HG02973 (cell line): Measurements from ENCODE around the gene WWOX.

Source experiments
- ATAC-seq: cut with Tn5 transposase; IDR thresholded peaks from one replicate; pipeline ENCODE4 v1.9.1; 2021; ENCODE audit warnings: moderate library complexity; ENCODE audit not compliant: unreplicated experiment

The WWOX gene

DNA sequence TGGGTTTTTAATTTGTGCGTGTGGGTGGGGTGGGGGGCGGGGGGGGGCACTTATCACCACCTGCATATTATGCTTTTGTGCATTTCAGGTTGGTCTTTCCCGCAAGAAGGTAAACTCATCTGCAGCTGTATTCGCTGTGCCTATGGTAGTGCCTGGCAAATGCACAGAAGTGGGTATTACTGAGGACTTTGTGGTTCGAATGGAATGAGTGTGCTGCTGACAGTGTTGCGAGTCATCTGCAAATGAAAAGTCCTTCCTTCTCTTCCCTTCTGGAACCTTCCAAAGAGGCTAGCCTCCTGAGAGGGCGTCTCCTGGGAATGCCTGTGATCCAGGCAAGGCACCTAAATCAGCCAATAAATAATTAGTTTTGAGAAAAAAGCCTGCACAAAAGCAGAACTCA is 968.1 kb downstream of the WWOX start:
- ATAC-seq: no peak

DNA sequence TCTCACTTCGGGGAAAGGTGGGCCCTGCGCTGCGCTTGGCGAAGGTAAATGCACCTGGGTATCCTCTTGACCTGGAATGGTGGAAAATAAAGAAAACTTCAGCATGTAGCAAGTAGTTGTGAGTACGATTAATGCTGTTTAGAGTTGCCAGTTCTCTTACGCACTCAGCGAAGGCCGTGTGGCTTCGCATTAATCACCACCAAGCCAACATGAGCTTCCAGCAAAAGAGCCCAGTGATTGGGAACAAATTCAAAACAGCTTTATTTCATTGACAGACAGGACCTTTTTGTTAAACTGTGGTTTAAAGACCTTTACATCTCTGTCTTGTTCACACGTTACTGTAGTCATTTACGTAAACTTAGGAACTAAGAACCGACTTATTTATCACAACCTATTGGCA is 969.7 kb downstream of the WWOX start:
- no peak for ATAC-seq

DNA sequence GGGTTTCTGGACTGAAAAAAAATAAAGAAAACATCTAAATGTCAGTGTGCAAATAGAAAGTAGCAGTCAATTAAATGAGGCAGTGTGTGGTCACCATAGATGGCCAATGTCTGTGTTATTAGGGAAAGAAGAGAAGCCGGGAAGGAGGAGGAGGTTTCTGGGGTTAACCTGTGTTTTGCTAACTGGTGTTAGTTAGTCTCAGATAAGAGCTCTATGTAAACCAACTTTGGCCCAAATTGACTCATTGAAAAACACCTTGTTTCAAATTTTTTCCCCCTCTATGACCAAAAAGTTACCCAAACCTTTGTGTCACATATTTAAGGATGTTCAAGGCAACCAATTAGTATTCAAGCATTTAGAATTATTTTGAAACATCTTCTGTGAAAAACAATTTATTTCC is 970.2 kb downstream of the WWOX start:
- ATAC-seq: no peak

DNA sequence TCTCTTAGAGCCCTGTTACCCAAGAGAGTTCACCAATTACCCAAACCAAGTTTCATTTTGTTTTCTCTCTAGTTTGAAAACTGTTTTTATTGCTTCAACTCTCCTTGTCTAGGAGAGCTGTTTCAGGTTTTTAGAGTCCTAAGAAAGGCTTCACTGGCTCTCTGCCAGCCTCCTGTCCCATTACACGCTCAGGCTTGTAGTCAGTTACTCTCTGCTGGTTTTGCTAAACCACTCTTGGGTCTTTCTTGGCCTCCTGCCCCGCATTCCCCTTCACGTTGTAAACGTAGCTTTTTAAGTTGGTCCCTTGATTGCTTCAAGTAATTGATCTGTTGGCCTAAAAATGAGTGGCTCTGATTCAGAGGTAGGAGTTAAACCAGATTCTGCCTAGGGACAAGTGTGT is 972.0 kb downstream of the WWOX start:
- ATAC-seq: no peak

DNA sequence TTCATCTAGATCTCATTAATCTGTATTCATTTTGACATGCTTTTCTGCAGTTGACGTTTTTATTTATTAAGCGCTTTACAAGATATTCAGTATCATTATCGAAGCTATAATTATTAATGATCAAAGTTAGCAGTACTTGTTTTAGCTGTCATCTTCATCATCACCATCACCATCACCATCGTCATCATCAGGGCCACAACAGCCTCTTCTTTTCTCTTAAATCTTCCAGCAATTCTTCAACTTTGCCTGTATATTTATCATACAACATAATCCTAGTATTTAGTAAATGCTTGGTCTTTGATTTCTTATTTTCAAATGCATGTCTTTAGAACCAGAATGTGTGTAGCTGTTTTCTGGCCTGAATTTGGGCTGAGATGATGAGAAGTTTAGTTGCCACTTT is 973.1 kb downstream of the WWOX start:
- ATAC-seq: no peak

DNA sequence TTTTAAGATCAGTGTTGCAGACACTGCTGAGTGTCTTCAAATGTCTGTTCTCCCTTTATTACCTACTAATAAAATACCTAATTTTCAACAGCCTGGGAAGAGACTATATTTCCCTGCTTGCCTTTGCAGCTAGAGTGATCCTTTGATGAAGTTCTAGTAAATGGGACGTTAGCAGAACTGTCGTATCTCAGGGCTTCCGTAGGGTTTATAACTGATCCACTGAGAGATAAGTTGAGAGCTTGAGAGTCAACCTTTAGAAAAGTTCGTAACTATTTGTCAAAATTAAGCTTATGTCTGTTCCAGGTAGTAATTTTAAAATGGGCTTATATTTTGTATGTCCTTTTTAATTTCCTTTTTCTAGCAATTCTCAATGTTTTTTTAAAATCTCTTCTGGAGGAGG is 974.1 kb downstream of the WWOX start:
- no peak for ATAC-seq

DNA sequence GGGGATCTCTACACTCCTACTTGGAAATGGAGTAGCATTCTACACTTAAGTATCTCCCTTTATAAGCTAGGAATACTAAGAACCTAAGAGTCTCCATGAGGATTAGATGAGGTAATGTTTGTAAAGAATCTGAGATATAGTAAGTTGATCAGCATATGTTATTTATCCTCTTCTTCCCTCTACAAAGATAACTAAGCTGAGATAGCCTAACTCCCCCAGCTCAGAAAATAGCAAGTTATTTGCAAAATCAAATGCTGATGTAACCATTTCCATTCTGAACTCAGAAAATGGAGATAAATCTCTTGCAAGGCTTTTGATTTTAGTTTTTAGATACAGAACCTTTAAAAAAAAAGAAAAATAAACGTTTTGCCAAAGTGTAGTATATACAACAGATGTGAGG is 975.1 kb downstream of the WWOX start:
- no peak for ATAC-seq

DNA sequence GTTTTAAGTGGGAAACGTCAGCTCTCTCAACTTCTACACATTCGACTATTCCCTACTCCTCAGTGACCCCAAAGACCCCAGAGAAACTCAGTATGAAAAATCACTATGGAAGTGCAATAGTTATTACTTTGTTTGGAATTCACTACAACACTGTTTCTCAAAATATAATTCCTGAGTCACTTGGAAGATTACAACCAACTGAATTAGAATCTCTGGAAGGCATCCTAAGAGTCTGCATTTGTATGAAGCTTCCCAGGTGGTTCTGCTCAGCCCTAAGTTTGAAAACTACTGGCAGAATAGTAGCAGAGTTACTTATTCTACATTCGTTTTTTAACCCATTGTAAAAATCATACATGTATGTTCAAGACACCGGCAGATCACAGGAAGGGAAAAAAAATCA is 975.5 kb downstream of the WWOX start:
- no peak for ATAC-seq

DNA sequence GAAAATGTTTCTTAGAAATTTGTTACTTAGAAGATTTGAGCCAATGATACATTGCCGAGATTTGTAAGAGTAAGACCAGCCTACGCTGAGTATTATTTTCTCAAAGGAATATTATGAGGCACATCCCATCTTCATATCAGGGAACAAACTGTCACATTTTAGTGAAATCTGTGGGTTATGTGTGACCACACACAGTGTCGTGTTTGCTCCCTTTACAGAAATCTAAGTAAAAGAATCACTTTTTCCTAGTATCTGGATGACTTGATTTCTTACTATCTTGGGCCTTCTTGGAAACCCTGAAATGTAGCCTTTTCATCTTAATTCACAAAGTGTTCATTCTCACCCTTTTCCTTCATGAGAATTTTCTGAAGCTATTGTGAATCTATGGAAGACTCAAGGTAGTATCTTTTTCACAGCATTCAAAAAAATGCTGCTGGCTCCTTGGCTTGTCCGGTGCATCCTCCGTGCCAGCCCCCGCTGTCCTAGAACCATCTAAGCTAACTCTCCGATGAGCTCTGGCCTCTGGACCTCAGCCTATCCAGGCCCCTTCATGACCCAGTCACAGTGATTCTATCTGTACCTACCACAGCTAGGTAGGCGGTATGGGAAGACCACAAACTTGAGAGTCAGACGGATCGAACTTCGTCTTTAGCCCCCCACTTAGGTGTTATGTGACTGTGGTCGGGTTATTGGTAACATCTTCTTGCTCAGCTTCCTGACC is 976.8 kb downstream of the WWOX start:
- no peak for ATAC-seq

DNA sequence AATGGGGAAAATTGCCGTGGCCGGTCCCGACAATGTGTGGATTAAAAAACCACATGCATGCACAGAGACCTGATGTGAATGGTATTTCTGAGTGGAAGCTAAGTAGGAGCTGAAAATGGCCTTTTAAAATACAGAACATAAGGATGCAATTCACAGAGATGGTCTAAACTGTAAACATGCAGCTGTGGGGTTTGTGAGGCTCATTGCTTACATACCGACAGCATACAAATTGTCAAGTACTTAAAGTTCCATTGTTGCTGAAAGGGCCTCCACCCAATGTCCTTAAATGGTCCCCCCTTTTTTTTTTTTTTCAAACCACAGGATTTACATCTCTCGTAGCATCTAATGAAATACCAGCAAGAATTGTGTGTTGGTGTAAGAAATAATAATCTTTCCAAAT is 977.9 kb downstream of the WWOX start:
- no peak for ATAC-seq

DNA sequence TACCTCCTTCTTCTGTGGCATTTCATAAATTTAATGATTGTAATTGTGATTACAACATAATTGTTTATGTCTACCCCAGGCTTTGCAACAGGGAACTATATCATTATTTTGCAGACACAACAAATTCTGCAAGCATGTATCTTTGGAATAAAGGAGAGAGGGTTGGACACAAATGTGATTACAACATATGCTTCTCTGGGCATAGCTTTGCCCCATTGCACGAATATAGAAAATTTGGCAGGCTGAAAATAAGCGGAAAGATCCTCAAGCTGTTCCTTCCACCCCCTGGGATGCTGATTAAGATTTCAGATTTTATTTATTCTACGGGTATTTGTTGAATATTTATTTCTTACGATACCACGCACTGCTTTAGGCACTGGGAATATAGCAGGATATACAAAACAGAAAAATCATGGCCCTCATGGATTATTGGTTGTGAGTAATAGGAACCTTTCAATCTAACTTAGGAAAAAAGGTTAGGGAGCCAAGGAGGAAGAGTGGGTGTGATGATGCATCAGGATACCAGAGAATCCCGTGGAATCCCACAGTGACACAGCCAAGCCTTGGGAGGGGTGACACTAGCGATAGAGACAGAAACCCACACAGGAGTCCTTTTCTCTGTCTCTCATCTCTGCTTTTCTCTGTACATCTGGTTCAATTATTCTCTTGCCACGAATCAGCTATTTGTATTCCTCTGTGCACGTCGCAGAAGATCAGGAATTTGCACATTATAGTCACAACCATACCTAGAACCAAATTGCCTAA is 980.4 kb downstream of the WWOX start:
- no peak for ATAC-seq

DNA sequence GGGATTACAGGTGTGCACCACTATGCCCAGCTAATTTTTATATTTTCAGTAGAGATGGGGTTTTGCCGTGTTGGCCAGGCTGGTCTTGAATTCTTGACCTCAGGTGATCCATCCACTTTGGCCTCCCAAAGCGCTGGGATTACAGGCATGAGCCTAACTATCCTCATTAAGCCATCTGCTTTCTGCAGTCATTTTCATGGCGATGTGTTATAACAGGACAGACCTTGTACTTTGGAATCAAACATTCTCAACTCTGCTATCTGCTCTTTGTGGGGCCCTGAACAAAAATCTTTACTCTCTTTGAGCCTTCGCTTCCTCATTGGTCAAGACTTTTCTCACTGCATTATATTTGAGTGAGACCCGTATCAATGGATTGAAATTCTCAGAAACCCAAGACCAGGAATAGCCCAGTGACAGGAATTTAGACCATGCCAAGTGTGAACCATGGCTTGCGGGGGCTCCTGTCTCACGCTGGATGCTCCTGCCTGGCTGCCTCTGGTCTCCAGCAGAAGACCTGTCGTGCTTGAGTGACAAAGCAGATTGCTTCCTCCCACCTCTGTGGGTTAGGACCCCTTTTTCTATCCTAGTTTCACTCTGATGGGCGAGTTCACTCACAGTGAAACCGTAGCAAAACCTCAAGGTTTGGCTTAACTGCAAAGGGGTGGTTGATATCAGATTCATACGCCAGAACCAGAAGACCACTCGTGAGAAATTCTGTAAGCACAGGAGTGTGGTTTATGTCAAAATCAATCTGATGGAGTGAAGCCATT is 982.0 kb downstream of the WWOX start:
- ATAC-seq: no peak

DNA sequence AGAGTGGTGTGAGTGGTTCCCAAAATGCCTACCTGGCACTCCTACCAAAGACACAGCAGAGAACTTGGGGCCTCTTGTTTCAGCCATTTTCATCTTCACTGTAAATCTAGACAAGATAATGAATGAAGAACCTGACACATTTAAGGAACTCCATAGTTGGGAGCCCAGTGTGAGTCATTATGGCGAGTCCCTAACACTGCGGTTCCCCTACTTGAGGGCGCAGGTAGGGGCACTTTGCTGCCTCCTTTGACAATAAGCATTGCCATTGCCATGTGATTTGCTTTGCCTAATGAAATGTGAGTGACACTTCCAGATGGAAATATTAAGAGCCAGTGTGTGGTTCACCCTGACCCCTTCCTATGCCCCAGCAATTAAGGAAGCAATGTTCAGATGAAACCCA is 983.5 kb downstream of the WWOX start:
- ATAC-seq: no peak

DNA sequence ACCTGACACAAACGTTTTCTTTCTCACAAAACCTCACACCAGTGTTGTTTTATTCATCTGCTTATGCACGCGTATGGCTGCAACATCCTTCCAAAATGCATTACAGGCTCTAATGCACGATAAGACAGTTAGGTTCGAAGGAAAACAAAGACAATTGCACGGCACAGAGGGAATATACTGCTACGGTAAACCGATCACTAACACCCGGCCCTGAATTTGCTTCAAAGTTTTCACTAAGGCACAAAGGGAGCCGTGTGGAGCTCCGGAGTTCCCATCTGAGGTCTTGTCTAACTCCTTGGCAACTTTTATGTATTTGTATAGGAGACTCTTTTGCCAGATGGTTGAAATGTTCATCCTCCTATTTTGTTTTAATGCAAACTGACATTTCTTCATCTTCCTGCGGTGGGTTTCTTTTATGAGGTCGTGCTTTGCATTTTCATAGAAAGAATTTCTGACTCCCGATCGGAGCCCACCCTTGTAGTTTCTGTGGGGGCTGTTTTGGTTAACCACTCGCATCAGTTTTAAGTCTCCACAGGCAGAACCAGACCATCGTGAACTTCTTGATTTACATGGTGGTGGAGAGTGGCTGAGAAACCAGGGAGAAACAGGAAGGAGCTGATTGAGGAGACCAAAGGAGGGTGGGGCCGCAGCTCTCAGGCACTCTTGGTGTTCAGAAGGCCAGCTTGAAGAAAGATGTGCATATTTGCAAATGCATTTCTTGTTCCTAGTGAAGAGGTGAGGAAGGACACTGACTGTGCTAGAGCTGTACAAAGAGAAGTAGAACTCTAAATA is 984.2 kb downstream of the WWOX start:
- no peak for ATAC-seq

DNA sequence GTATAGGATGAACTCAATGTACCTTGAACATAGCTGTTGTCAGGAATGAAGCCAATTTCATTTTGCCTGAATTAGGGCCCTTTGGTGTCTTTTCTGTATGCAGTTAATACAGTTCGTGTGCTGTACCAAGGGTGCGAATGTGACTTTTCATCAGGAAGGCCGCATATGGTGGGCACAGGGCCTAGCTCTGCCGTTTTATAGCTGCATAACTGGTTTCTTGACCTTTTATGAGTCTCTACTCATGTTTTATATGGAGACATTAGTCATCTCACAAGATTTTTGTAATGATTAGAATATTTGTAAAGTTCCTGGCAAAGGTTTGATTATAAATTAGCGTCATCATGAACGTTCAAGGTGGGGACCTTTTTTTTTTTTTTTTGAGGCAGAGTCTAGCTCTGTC is 989.5 kb downstream of the WWOX start:
- no peak for ATAC-seq

DNA sequence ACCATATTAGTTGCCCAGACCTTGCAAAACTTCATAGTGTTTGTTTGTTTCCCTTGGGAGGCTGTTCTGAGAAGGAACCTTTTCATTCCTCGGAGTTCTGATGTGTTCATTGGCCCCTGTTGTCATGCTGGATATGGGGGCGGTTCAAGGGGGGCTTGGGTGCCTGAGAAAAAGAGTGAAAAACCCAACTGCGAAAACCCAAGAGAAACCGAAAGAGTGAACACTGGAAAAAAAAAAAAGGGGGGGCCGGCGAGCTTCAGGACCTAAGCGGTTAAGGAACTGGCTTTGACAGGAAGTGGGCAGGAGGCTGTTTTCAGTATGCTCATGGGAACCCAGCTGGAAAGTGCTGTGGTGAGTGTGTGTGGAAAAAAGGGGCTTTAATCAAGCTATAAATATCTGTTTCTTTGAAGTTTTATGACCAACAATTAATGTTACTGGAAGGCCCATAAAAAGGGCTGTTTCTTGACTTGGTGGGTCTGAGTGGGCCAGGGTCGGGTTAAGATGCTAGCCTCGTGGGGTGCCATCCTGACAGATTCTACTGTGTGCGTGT is 990.4 kb downstream of the WWOX start:
- ATAC-seq: no peak

DNA sequence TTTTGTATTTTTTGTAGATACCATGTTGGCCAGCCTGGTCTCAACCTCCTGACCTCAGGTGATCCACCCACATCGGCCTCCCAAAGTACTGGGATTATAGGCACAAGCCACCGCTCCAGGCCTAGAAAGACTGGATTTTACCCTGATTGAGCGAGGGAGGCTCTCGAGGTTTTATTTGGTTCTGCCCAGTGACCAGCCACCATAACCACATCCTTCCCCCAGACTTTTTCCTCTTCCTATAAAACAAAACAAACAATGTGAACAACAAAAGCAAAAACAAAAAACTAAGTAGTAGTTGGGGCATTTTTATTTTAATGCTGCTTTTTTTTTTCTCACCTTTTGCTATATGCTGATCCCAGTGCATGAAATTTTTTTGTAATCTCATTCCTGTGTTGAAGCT is 991.5 kb downstream of the WWOX start:
- ATAC-seq: no peak

DNA sequence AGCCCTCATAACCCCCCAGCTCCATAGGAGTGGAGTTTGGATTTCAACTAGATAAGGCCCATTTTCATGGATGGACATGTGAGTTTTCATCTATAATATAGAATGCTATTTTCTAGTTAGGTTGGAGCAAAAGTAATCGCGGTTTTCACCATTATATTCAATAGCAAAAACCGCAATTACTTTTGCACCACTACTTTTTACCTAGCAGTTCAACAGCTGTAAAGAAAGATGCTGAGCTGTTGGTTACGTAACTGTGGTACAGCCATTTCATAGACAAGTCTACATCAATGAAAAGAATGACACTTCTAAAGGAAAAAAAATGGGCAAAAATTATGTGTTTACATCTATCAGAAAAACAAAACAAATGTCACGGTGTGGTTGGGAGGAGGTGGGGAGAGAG is 993.4 kb downstream of the WWOX start:
- ATAC-seq: no peak

DNA sequence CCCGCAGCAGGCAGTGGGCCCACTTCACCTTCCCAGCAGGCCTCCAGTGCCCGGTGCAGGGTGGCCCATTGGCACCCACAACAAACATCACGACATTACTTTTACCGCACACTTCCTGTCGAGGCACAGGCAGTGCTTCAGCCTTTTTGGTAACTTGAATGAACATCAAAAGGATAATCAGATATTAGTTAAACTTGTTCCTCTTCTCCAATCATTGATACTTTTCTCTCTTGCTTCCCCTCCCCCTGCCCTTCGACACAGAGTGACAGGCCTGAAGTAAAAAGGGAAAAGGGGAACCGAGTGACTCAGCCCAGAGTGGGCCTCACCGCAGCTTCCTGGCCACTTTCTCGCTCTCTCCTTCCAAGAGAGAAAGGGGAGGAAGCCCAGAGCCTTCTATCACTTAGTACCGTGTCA is 994.1 kb downstream of the WWOX start:
- ATAC-seq: no peak

DNA sequence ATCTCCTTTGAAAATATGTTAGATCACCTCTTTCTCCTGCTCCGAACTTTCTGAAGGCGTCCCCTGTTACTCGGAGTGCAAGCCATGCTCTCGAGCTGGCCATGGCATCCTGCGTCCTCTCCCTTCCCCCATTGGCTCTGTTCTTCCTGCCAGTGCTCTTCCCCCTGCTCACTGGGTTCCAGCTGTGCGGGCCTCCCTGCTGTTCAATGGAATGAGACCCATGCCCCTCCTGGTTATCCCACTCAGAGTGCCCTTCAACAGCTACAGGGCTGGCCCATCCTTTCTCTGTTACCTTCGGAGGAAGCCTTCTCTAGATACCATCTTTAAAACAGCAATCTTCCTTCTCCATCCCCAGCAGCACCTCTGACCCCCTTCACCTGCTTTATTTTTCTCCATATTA is 996.8 kb downstream of the WWOX start:
- ATAC-seq: no peak

DNA sequence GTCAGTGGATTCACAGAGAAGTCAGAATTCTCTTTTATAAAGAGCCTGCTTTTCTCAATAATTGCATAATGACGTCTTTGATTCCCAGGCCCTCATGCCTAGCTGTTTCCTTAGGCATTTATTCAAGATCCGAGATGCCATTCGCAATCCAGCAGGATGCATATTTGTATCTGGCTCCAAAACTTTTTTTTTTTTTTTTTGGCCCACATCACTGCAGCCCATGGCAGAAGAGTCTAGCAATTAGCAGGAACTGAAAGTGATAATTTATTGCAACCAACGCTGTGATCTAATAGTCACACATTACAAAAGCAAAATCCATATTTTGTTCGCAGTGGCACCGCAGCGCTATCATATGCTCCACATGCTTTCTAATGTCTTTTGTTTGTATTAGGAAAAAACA is 997.7 kb downstream of the WWOX start:
- no peak for ATAC-seq
